Activated T-cell treated with anti-CD3 and anti-CD28 coated beads, Interleukin-2, amount 50 U/mL, for 48 hours (primary cell): Measurements from ENCODE around the gene OTOP3.

Experiments used
- DNase-seq, 2 experiments: peaks; one replicate each; pipeline ENCODE4 v3.0.0-alpha.2; 2020

The OTOP3 gene

GRCh38 chr17:74943808-74944522 lies 8.3 kb downstream of the OTOP3 start:
- DNase-seq, result no peak

GRCh38 chr17:74945543-74945942 lies 9.8 kb downstream of the OTOP3 start:
- DNase-seq, result no peak

- no peak for DNase-seq
Observed at GRCh38 chr17:74946641-74947040, 10.9 kb downstream of the OTOP3 start.

- no peak for DNase-seq
Observed at GRCh38 chr17:74947041-74947754, 11.5 kb downstream of the OTOP3 start.

- DNase-seq, result no peak
Observed at GRCh38 chr17:74949455-74950115, 13.9 kb downstream of the OTOP3 start.

- DNase-seq, result no peak
Observed at GRCh38 chr17:74950207-74950606, 14.5 kb downstream of the OTOP3 start.

GRCh38 chr17:74951065-74951464 lies 15.4 kb downstream of the OTOP3 start:
- no peak for DNase-seq

GRCh38 chr17:74951680-74952421 lies 16.2 kb downstream of the OTOP3 start:
- DNase-seq, result no peak

GRCh38 chr17:74952431-74953133 lies 16.9 kb downstream of the OTOP3 start:
- DNase-seq, result no peak

GRCh38 chr17:74953134-74953687 lies 17.5 kb downstream of the OTOP3 start:
- DNase-seq, result no peak

- DNase-seq, result no peak
Observed at GRCh38 chr17:74954115-74954514, 18.4 kb downstream of the OTOP3 start.

GRCh38 chr17:74954665-74955421 lies 19.1 kb downstream of the OTOP3 start:
- DNase-seq, result no peak

GRCh38 chr17:74956093-74956492 lies 20.4 kb downstream of the OTOP3 start:
- no peak for DNase-seq

- DNase-seq, result peak; percentile 90 to 91
Observed at GRCh38 chr17:74957935-74958740, 22.4 kb downstream of the OTOP3 start.

GRCh38 chr17:74959826-74960515 lies 24.3 kb downstream of the OTOP3 start:
- no peak for DNase-seq

GRCh38 chr17:74960570-74961342 lies 25.1 kb downstream of the OTOP3 start:
- peak; percentile 58 to 67 for DNase-seq

- DNase-seq, result peak; percentile 90
Observed at GRCh38 chr17:74961657-74962350, 26.1 kb downstream of the OTOP3 start.

GRCh38 chr17:74962622-74963394 lies 27.1 kb downstream of the OTOP3 start:
- DNase-seq, result no peak
